Neutrophil (primary cell): Measurements from ENCODE around the gene DIP2C.
"Not testable (repeated sequence)": the region's sequence is repeated elsewhere in the genome, so short reads cannot be mapped to it uniquely, and the experiment has no call there.

Experiments used
- H3K27ac ChIP-seq: fragments of 200-600 bp; sonication (generic); 2 replicates; pipeline ENCODE4 v1.5.1; 2016; ENCODE audit warnings: mild to moderate bottlenecking, moderate library complexity
- H3K27me3 ChIP-seq: fragments of 200-600 bp; sonication (generic); 2 replicates; pipeline ENCODE4 v1.6.0; 2016; ENCODE audit warnings: mild to moderate bottlenecking
- H3K36me3 ChIP-seq: fragments of 200-600 bp; sonication (generic); 2 replicates; pipeline ENCODE4 v1.5.1; 2017
- H3K4me1 ChIP-seq, 2 experiments: fragments of 200-600 bp in 1 of 2; sonication (generic) in 1 of 2; 1 replicate in 1 of 2; 2 replicates in 1 of 2; pipeline versions ENCODE4 v1.5.1 to v1.6.1; 2013 to 2016; ENCODE audit warnings: low read depth in 1 of 2, low read length in 1 of 2, mild to moderate bottlenecking in 1 of 2, moderate library complexity in 1 of 2; ENCODE audit not compliant: control insufficient read depth in 1 of 2, insufficient read depth in 1 of 2
- H3K4me3 ChIP-seq, 2 experiments: fragments of 200-600 bp in 1 of 2; sonication (generic) in 1 of 2; 1 replicate in 1 of 2; 2 replicates in 1 of 2; pipeline ENCODE4 v1.5.1; 2013 to 2016; ENCODE audit warnings: low read depth in 1 of 2, low read length in 1 of 2, mild to moderate bottlenecking in 1 of 2, moderate library complexity in 1 of 2
- H3K9me3 ChIP-seq: fragments of 200-600 bp; sonication (generic); 2 replicates; pipeline ENCODE4 v1.5.1; 2016
- CTCF ChIP-seq: fragments of 200-600 bp; sonication (generic); IDR thresholded peaks from 2 replicates; pipeline ENCODE4 v1.5.1; 2016; ENCODE audit warnings: antibody characterized with exemption

Gene DIP2C

GRCh38 chr10:398954-399353, 290.5 kb downstream of the DIP2C start:
- Histone ChIP-seq H3K4me3 (no peak overlapping the region), H3K36me3 (no peaks in the 10 kb centered on the region)
- TF ChIP-seq CTCF, result no peak

DNA sequence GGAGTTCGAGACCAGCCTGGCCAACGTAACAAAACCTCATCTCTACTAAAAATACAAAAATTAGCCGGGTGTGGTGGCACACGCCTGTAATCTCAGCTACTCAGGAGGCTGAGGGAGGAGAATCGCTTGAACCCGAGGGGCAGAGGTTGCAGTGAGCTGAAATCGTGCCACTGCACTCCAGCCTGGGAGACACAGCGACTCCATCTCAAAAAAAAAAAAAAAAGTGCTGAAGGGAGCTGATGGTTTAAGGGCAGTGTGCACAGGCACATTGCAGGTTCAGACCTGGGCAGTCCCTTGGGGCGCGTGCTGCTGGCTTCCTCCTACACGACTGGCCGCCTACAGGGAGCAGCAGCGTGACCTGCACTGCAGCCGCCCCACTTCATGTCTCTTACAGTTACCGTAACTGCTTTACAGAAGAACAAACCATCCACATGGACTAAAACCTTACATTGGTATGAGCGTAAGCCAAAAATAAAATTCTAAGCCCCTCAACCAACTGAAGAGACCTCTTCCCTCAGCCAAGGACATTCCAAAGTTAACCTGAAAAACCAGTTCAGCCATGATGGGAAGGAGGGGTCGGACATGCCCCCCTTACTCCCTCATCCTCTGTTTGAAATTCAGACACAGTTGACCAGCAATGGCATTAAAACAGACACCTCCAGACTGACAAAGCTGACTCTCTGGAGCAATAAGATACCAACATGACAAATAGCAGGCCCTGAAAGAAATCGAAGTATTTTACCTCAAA, 292.0 kb downstream of the DIP2C start:
- Histone ChIP-seq H3K4me3 (no peak overlapping the region), H3K36me3 (no peaks in the 10 kb centered on the region), H3K4me1 (peaks cover 2 to 8% of the 10 kb centered on the region in 2 experiments), H3K9me3 (no peaks in the 10 kb centered on the region), H3K27ac (no peak overlapping the region), H3K27me3 (no peaks in the 10 kb centered on the region)
- TF ChIP-seq CTCF, result no peak

More at GRCh38 chr10:398954-399353, 290.5 kb downstream of the DIP2C start:
- Histone ChIP-seq H3K4me1 (peaks cover 2 to 8% of the 10 kb centered on the region in 2 experiments), H3K9me3 (no peaks in the 10 kb centered on the region), H3K27ac (no peak overlapping the region), H3K27me3 (no peaks in the 10 kb centered on the region)

- Histone ChIP-seq H3K27ac (no peak overlapping the region), H3K4me3 (no peak overlapping the region), H3K27me3 (no peaks in the 10 kb centered on the region), H3K36me3 (no peaks in the 10 kb centered on the region), H3K4me1 (peaks cover 2 to 8% of the 10 kb centered on the region in 2 experiments), H3K9me3 (no peaks in the 10 kb centered on the region)
- no peak for TF ChIP-seq CTCF
These were observed 292.8 kb downstream of the DIP2C start for GRCh38 chr10:396535-397220.

GRCh38 chr10:396107-396506, 293.4 kb downstream of the DIP2C start:
- Histone ChIP-seq H3K4me3 (no peak overlapping the region), H3K4me1 (peaks cover 2 to 8% of the 10 kb centered on the region in 2 experiments), H3K9me3 (no peaks in the 10 kb centered on the region), H3K27ac (no peak overlapping the region), H3K27me3 (no peaks in the 10 kb centered on the region), H3K36me3 (no peaks in the 10 kb centered on the region)
- TF ChIP-seq CTCF, result no peak

GRCh38 chr10:395665-396064, 293.8 kb downstream of the DIP2C start:
- H3K4me3 ChIP-seq, result no peak overlapping the region
- H3K36me3 ChIP-seq, result no peaks in the 10 kb centered on the region
- TF ChIP-seq CTCF, result no peak
- H3K9me3 ChIP-seq, result no peaks in the 10 kb centered on the region
- H3K27me3 ChIP-seq, result no peaks in the 10 kb centered on the region
- H3K27ac ChIP-seq, result no peak overlapping the region
- peaks cover 2 to 8% of the 10 kb centered on the region in 2 experiments for H3K4me1 ChIP-seq

DNA sequence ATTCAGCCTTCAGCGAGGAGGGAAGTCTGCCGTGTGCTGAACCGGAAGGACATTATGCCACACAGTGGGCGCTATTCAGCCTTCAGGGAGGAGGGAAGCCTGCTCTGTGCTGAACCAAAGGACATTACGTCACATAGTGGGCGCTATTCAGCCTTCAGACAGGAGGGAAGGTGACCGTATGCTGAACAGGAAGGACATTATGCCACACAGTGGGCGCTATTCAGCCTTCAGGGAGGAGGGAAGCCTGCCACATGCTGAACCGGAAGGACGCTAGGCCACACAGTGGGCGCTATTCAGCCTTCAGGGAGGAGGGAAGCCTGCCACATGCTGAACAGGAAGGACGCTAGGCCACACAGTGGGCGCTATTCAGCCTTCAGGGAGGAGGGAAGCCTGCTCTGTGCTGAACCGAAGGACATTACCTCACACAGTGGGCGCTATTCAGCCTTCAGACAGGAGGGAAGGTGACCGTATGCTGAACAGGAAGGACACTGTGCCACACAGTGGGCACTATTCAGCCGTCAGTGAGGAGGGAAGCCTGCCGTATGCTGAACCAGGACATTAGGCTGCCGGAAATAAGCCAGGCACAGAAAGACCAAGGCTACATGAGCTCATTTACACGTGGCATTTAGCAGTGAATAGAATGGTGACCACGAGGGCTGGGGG, 294.9 kb downstream of the DIP2C start:
- H3K9me3 ChIP-seq, H3K27me3 ChIP-seq, H3K27ac ChIP-seq, H3K4me1 ChIP-seq, H3K36me3 ChIP-seq: not testable (repeated sequence)
- H3K4me3 ChIP-seq, result peak overlapping the region; percentile 31 to 49
